DOHH2 (cell line): ENCODE results near the gene AP2A1.

Experiments used
- EZH2phosphoT487 ChIP-seq: fragments of 200-600 bp; sonication (generic); IDR thresholded peaks from 2 replicates; pipeline ENCODE4 v1.6.1; 2017; ENCODE audit warnings: borderline replicate concordance, mild to moderate bottlenecking, antibody characterized with exemption, low read length, moderate library complexity, mixed read lengths
- TF ChIP-seq, protein P1 (sequence below): fragments of 200-600 bp; sonication (generic); IDR thresholded peaks from one replicate; pipeline ENCODE4 v1.5.1; 2014; ENCODE audit warnings: antibody characterized with exemption, mild to moderate bottlenecking, low read depth, low read length; ENCODE audit not compliant: poor library complexity, severe bottlenecking

DNA sequence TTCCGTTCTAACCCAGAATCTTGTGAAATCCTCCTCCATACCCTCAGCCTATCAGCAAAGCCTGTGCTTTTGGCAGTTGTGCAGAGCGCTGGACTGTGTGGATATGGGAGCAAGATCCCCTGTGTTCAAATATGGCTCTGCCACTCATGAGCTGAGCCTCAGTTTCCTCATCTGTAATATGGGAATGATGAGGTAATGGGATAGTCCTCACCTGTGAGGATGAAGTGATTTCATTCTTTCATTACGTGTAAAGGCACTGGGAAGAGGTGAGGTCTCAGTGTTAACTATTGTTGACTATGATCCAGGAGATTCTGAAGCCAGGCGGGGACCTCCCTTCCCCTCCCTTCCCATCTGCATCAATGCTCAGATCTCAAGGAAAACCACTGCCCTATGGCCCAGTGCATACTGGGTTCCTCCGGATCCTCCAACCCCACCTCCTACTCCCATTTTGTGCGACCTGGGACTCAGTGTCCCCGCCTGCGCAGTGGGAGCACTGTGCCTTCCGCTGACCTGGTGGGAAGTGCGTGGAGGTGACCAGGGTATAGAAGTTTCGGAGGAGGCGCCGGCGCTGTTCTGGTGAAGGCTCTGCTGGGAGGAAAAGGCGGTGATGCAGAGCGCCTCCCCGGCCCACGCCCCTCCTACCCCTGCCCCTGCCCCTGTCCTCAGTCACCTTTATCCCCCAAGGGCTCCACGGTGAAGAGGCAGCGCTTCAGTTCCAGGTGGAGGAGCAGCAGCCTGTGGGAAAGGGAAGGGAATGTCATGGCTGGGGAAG is 41.3 kb downstream of the AP2A1 start:
- TF ChIP-seq, protein P1, sequence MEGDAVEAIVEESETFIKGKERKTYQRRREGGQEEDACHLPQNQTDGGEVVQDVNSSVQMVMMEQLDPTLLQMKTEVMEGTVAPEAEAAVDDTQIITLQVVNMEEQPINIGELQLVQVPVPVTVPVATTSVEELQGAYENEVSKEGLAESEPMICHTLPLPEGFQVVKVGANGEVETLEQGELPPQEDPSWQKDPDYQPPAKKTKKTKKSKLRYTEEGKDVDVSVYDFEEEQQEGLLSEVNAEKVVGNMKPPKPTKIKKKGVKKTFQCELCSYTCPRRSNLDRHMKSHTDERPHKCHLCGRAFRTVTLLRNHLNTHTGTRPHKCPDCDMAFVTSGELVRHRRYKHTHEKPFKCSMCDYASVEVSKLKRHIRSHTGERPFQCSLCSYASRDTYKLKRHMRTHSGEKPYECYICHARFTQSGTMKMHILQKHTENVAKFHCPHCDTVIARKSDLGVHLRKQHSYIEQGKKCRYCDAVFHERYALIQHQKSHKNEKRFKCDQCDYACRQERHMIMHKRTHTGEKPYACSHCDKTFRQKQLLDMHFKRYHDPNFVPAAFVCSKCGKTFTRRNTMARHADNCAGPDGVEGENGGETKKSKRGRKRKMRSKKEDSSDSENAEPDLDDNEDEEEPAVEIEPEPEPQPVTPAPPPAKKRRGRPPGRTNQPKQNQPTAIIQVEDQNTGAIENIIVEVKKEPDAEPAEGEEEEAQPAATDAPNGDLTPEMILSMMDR, result no peak
- TF ChIP-seq EZH2phosphoT487, result no peak
